Measurements from ENCODE around the gene ATP7B. TPM values are rescaled to one million over a fixed set of nuclear protein-coding genes. Genes with fewer than 3 reads are reported as not detected.

Gene ATP7B
- polyA plus RNA-seq, 3 donors = 0.39 to 0.44 TPM; not detected in 1

GRCh38 chr13:51883226-51883600 is 128.0 kb downstream of the ATP7B start:
- no peak overlapping the region for H3K27ac ChIP-seq (ENCODE audit: low read depth in 1 of 2, low read length in 2 of 2)
- Mint-ChIP-seq H3K9me3 (peaks cover 10 to 16% (median 14%) of the 10 kb centered on the region in 7 donors), H3K4me1 (no peaks in the 10 kb centered on the region), H3K27me3 (ENCODE audit: low read depth in 3 of 3) (no peaks in the 10 kb centered on the region), H3K4me3 (no peak overlapping the region), H3K27ac (no peak overlapping the region), H3K36me3 (no peaks in the 10 kb centered on the region)
- intact Hi-C loops (cut with micrococcal nuclease) = no loop called here
- no peaks in the 10 kb centered on the region for H3K36me3 ChIP-seq (replicated peaks in 1 of 2; ENCODE audit: control insufficient read depth in 1 of 2, insufficient read depth in 2 of 2, low read length in 2 of 2)
- H4K20me1 ChIP-seq (ENCODE audit: insufficient read depth, low read length) = no peaks in the 10 kb centered on the region
- H3K4me1 ChIP-seq (ENCODE audit: control insufficient read depth in 1 of 2, insufficient read depth in 2 of 2, low read length in 2 of 2) = no peaks in the 10 kb centered on the region
- H3K9ac ChIP-seq (ENCODE audit: insufficient read depth, low read length, poor library complexity, severe bottlenecking) = no peak overlapping the region
- no peak overlapping the region for H3K4me2 ChIP-seq (replicated peaks; ENCODE audit: extremely low read depth, low read length, poor library complexity, severe bottlenecking)
- TF ChIP-seq CTCF (IDR thresholded peaks at IDR 0.05) = no peak
- H3K27me3 ChIP-seq (ENCODE audit: control insufficient read depth in 2 of 2, insufficient read depth in 2 of 2, low read length in 2 of 2) = no peaks in the 10 kb centered on the region
- 42% methylated on average over 2 of the region's 5 CpGs for WGBS (ENCODE audit: insufficient coverage)
- H2AFZ ChIP-seq (ENCODE audit: insufficient read depth, low read depth, low read length, poor library complexity, severe bottlenecking) = no peak overlapping the region
- H3K9me3 ChIP-seq (replicated peaks in 1 of 2; ENCODE audit: control insufficient read depth in 1 of 2, insufficient read depth in 1 of 2, low read length in 2 of 2) = peaks cover 8 to 14% of the 10 kb centered on the region in 2 donors
- DNase-seq = no peak
- no peaks in the 10 kb centered on the region for H3K79me2 ChIP-seq (ENCODE audit: insufficient read depth, low read length)
- no peak overlapping the region for H3K4me3 ChIP-seq (replicated peaks in 1 of 3; ENCODE audit: low read depth in 2 of 3, low read length in 3 of 3)

Other genes starting within 250 kb of the ATP7B start
- 10 to 100 TPM in 2 of 3 donors, 1 to 10 TPM in 1; 7.6 to 20.2 (median 20.0) TPM for gene DHRS12, start 207.3 kb downstream of the ATP7B start, polyA plus RNA-seq
- under 1 TPM in 1 of 3 donors, not detected in 2; 0.07 TPM for gene TMEM272, start 166.3 kb downstream of the ATP7B start, polyA plus RNA-seq
- not detected for gene CCDC70, start 149.5 kb downstream of the ATP7B start, polyA plus RNA-seq
- gene ALG11, start 948 bp upstream of the ATP7B start, polyA plus RNA-seq = 10 to 100 TPM in 2 of 3 donors, 1 to 10 TPM in 1; 3.7 to 16.9 (median 14.2) TPM
- 1 to 10 TPM; 1.2 to 1.5 (median 1.2) TPM for gene UTP14C, start 13.2 kb upstream of the ATP7B start, polyA plus RNA-seq
- under 1 TPM in 1 of 3 donors, not detected in 2; 0.07 TPM for gene NEK5, start 117.6 kb upstream of the ATP7B start, polyA plus RNA-seq
- gene NEK3, start 148.1 kb upstream of the ATP7B start, polyA plus RNA-seq = 10 to 100 TPM in 1 of 3 donors, 1 to 10 TPM in 2; 5.7 to 13.7 (median 6.1) TPM